Inferior parietal cortex (tissue), 1 donor: ENCODE data around the gene URM1.
"Not testable (repeated sequence)": the region's sequence is repeated elsewhere in the genome, so short reads cannot be mapped to it uniquely, and the experiment has no call there.

Experiments
- DNase-seq: peaks from one replicate; pipeline ENCODE4 v3.0.0-alpha.2; 2016; ENCODE audit errors: extremely low spot score

URM1 gene

DNA sequence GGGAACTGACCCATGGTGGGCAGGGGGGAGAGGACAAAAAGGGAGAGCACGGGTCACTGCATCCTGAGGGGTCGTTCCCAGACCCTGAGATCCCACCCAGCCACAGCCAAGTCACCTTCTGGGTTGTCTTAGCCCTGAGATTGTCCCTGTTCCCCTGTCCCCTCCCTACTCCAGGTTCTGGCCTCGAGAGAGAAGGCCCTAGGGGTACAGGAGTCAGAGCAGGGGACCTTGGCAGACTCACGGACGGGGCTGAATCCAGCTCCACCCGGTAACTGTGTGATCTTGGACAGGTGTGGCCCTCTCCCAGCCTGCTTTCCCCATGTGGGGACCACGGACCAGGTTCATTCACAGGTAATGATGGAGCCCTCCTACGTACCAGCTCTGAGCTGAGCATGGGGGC lies 38.3 kb downstream of the URM1 start:
- no peak for DNase-seq

DNA sequence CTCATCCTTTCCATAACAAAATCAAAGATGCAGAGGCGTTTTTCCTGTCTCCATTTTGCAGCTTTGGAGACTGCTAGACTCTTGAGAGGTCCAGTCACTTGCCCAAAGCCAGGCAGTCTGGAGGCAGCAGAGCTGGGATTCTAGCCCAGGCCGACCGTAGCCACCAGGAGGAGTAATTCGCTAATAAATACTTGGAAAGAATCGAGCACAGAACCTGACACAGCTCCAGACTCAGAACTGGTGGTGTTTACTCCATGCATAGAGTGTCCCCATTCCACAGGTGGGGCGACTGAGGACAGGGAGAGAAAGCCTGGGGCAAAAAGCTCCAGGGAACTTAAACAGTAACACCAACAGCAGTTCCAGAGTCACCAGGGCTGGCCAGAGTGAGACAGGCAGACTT lies 38.8 kb downstream of the URM1 start:
- DNase-seq = no peak

DNA sequence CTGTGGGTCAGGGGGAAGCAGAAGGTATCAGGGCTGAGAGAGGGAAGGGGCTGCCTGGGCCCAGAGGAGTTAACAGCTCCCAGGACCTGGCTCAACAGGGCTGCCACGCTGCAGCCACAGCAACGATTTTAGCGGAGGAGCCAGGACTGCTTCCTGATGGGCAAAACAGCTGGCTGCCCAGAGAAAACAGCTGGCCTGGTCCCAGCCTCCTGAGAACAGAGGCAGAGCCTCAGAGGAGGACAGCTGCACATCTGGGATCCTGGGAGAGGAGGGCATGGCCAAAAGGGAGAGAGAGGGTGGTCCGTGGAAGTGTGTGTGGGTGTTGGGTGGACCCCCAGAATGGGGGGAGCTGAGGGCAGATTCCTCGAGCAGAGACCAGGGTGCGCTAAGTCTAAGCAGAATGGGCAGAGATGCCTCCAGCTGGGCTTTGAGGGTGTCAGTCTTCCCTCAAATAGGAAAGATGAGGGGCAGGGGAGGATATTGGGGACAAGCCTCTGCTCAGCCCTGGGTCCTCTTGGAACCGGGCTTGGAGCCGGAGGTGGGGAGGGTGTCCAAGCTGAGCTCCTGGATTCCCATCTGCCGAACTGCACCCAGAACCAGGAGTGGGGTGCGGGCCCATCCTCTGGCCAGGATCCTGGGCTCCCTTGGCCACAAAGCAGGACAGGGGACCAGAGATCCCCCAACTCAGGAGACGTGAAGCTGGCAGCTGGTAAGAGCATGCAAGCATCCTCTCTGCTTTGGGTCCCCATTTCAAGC lies 40.4 kb downstream of the URM1 start:
- no peak for DNase-seq

DNA sequence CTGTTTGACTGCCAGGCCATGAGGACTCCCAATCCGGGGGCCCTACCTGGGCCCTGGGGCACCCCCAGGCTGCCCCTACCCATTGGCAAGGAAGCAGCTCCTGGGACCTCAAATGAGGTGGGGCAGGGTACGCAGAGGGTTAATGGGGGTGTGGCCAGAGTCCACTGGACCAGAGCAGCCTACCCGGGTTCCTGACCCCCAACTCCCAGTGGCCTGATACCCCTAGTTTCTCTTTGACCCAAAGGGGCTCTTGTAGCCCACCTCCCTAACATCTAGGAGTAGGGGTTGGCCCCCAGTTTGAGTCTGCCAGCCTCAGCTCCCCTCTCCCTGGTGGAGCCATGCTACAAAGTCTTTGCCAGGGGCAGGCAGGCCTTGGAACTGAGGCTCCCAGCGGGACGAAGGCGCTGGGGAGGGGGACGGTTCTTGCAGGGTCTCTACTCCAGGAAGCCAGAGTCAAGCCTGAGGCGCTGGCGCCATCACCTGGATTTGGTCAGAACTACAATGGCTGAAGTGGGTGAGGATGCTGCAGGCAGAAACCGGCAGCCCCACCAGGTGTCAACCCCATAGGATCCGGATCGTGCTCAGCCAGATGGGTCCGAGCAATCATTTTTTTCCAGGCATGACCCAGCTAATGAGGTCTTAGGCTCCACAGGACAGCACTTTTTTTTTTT lies 41.1 kb downstream of the URM1 start:
- DNase-seq = peak; percentile 93

DNA sequence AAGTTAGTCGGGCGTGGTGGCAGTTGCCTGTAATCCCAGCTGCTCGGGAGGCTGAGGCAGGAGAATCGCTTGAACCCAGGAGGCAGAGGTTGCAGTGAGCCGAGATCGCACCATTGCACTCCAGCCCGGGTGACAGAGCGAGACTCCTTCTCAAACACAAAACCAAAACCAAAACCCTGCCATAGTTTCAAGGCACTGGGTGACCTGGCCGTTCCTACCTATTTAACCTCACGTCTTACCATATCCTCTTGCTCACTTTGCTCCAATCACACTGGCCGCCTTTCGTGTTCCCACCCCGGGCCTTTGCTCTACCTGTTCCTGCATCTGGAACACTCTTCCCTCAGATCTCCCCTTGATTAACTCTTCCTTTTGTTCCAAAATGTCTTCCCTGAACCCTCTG lies 42.6 kb downstream of the URM1 start:
- DNase-seq = not testable (repeated sequence)

DNA sequence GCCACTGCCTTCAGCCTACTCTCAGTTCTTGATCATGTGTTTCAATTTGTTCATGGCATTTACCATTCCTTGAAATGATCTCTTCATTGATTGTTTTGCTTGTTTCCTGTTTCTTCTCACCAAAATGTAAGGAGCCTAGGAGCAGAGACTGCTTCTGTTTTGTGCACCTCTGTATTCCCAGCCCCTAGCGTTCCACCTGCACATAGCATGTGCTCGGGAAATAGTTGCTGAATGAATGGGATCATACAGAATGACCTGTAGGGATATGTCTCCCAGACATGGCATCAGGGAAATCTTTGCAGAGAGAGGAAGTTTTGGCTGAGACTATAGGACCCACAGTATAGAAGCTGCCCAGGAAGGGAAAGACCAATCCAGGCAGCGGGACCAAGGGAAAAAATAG lies 43.3 kb downstream of the URM1 start:
- DNase-seq = no peak

DNA sequence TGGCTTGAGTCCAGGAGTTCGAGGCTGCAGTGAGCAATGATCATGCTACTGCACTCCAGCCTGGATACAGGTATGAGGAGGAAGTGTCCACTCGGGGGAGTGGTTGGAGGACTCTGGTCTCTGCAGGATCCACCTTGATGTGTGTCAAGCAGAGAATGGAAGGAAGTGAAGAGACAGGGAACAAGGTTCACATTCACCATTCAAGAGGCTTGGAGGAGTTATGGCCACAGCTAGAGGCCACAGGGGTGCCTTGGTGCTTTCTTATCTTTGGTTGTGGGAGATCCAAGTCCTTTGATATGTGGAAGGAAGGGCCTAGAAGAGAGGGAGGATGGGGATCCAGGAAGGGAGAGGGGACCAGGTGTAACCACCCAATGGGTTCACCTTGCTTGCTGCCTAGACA lies 44.1 kb downstream of the URM1 start:
- DNase-seq = no peak

DNA sequence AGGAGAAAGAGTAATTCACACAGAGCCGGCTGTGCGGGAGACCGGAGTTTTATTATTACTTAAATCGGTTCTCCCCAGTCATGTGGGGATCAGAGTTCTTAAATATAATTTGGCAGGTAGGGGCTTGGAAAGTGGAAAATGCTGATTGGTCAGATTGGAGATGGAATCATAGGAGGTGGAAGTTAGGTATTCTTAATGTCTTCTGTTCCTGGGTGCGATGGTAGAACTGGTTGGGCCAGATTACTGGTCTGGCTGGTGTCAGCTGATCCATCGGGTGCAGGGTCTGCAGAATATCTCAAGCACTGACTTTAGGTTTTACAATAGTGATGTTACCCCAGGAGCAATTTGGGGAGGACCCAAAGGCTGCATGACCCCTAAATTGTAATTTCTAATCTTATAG lies 44.8 kb downstream of the URM1 start:
- DNase-seq = no peak

DNA sequence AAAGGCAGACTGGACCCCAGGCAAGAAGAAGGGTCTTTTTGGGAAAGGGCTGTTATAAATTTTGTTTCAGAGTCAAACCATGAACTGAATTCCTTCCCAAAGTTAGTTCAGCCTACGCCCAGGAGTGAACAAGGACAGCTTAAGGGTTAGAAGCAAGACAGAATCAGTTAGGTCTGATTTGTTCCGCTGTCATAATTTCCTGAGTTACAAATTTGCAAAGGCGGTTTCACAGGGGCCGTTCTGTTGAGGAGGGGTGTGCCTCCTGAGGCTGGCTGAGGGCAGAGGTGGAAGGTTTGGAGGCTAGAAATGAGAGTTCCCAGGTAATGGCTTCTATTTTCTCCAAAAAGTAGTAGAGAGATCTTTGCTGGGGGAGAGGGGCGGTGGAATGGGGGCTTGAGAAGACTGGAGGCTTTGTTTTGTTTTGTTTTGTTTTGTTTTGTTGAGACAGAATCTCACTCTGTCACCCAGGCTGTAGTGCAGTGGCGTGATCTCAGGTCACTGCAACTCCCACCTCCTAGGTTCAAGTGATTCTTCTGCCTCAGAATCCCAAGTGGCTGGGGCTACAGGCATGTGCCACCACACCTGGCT lies 45.4 kb downstream of the URM1 start:
- DNase-seq = no peak

DNA sequence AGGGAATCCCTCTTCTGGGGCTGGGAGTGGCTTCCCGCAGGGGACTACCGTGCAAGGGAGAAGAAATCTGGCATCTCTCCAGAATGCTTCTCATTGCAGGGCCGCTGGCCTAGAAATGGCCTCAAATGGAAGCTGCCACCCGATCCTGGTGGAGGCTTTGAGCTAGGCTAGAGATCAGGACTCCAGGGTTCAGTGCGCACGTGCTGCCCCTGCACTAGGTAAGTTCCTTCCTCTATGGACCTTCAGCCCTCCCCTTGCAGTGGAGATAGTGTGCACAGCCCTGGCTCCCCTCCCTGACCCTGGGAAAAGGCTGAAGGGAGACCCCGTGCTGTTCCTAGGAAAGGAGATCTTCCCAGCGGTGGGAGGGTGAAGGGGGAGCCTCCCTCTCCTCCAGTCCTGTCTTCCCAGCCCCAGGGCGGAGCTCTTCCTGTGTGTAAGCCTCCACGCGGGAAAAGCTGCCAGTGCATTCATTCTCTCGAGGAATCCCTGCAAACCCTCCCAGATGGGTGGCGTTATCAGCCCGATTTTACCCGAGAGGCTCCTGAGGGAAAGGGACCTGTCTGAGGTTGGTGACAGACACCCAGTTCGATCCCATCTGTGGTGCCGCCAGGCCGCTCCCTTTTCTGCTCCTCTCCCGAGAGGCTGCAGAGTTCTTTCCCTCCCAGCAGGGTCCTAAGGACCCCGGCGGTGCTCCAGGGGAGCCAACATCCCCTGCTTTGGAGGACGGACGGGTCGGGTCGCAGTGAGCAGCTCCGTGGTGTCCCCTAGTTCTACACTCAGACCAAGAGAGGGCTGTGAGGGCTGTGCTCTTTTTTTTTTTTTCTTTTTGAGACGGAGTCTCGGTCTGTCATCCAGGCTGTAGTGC lies 48.1 kb downstream of the URM1 start:
- DNase-seq = no peak

DNA sequence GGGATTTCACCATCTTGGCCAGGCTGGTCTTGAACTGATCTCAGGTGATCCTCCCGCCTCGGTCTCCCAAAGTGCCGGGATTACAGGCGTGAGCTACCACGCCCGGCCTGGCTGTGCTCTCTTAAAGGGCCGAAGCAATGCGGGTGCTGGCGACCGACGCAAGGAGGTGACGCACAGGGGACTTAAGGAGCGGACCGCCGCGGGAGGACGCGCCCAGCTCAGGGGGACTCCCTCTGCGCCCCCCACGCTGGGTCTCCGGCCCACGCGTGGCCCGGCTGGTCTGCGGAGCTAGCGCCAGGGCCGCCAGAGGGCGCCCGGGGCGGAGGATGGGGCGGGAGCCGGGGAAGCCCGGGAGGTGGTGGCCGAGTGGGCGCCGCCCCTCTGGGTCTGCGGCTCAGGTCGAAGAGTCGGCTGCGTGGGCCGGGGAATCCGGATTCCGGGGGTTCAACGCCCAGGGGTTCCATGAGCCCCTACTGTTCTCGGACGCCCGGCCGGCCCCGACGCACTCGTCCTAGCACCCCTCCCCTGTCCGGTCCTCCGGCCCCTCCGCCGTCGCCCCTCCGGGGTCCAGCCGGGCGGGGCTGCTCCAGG lies 49.0 kb downstream of the URM1 start:
- DNase-seq = peak; percentile 67

DNA sequence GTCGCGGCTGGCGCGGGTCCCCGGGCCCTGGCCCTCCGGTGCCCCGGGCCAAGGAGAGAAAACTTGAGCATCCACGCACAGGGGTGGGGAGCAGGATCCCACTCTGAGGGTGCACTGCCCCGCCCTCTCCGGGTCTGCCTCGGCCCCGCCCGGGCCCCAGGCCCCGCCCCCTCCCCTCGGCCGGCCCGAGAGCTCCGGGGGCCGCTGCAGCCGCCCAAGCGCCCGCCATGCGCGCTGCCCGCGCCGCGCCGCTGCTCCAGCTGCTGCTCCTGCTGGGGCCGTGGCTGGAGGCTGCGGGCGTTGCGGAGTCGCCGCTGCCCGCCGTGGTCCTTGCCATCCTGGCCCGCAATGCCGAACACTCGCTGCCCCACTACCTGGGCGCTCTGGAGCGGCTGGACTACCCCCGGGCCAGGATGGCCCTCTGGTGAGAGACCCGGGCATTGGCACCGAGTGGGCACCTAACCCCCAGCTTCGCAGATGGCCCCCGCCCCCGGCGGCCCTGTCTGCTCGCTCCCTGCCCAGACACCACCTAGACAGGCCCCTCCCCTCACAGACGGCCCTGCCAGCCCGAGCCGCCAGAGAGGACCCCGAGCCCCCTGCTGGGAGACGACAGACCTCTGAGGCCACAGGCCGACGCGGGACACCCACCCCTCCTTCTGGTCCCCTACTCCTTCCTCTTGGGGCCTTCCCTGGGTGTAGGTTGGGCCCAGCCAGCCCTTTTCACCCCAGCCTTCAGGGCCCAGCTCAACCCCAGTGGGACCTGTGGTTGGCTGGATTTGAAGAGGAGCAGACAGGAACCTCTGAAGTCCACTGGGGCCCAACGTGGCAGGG lies 49.7 kb downstream of the URM1 start, which contains the start of gene CERCAM:
Gene CERCAM (plus strand): TSS at position 207 of the 831 bp plus-strand sequence. CDS start 21 bp downstream, at position 228.
- DNase-seq = no peak

DNA sequence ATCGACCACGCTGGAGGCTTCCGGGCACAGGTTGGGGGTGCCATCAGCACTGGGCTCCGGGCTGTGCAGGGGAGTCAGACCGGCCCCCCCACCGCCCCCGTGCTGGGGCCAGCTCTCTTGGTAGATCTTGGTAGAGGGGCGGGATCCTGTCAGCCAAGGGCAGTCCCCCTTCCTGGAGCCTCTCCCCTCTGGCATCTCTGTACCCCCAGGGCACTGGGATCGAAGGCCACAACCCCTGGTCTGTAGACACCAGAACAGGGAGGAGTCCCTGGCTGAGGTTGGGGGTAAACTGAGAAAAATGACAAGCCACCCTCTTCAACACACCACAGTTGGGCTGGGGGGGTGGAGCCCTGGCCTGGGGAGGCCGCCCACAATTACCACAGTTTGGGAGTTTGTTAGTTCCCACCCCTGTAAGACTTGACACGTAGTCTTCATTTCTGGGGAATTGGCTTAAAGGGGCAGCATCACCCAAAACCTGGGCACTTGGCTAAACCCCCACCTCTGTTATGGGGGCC lies 50.4 kb downstream of the URM1 start:
- DNase-seq = no peak

DNA sequence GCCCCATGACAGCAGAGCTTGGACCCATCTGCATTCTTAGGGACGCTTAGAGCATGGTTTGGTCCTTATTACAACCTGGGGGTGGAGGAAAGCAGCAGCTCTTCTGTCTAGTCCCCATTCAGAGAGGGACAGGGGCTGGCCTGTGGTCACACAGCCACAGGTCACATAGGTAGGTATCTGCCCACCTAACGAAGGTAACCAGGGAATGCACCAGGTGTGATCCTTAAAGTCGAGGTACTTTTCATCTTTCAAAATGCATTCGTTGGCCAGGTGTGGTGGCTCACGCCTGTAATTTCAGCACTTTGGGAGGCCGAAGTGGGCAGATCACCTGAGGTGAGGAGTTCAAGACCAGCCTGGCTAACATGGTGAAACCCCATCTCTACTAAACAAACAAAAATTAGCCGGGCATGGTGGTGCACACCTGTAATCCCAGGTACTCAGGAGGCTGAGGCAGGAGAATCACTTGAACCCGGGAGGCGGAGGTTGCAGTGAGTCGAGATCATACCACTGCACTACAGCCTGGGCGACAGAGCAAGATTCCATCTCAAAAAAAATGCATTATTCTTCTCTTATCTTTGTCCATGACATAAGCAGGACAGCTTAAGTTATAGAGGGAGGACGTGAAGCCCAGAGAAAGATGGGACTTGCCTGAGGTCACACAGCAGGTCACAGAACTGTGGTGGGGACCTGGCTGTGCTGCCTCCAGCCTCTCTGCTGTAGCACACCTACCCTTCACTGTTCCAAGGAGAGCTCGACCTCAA lies 51.0 kb downstream of the URM1 start:
- not testable (repeated sequence) for DNase-seq

DNA sequence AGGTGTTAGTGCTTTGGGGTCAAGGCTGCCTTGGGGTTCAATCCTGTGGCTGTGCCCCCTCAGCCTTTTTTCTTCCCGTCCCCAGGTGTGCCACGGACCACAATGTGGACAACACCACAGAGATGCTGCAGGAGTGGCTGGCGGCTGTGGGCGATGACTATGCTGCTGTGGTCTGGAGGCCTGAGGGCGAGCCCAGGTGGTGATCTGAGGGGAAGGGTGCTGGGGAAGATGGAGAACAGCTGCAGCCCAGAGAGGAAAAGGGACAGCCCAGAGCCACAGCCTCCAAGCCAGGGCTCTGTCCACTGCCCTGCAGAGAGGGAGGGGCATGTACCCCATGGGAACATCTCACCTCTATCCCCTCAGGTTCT lies 51.6 kb downstream of the URM1 start:
- DNase-seq = no peak

DNA sequence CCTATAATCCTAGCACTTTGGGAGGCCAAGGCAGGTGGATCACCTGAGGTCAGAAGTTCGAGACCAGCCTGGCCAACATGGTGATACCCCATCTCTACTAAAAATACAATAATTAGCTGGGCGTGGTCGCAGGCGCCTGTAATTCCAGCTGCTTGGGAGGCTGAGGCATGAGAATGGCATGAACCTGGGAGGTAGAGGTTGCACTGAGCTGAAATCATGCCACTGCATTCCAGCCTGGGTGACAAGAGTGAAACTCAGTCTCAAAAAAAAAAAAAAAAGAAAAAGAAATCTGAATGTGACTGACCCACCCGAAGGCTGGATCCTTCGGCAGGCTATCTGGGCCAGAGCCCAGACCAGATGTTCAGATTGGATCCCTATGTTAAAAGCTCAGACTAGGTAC lies 52.2 kb downstream of the URM1 start:
- DNase-seq = not testable (repeated sequence)

DNA sequence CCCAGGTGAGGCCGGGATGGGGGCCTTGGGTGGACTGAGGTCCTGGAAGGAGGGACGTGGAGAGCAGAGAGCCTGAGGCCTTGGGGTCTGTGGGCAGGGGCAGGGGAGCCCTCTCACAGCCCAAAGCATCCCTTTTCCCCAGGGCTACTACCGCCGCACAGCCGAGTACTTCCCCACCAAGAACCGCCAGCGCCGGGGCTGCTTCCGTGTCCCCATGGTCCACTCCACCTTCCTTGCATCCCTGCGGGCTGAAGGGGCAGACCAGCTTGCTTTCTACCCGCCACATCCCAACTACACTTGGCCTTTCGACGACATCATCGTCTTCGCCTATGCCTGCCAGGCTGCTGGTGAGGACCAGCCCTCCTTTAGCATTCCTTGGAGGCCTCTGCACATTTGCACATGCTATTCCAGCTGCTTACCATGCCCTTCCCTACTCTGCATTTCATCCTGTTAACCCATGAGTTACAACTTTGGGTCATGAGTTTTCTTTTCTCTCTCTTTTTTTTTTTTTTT lies 53.1 kb downstream of the URM1 start:
- no peak for DNase-seq

DNA sequence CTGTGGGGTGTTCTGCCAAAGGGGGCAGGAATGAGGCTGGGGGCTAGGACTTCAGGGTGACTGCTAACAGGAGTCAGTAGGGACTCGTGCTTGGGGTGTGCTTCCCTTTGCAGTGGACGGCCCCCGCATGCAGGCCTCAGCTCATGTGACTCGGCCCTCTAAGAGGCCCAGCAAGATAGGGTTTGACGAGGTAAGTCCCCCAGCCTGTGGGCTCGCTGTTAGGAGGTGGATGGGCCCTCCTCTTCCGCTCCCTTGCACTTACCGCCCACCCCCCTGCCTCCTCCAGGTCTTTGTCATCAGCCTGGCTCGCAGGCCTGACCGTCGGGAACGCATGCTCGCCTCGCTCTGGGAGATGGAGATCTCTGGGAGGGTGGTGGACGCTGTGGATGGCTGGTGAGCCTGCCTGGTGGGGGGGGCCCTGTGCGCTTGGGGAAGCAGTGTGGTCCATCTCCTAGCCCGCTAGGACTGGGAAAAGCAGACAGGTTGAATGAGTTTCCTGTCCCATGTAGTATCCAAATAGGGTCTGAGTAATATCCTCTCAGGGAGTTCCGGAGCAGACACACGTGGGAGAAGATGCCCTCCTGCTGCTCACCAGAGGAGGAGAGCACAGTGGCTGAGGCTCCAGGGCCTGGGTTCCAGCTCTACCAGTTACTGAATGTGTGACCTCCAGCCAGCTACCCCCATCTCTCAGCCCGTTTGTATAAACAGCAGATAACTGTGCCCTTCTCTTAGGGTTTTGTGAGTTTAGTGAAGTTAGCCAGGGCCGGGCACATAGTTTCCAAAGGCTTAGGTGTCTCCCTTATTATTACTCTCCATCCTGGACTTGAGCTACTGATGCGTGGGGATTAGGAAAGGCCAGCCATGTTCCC lies 57.7 kb downstream of the URM1 start:
- no peak for DNase-seq
